Right lobe of liver (tissue), 4 donors: ENCODE results near the gene MMP8.

Experiments used
- CTCF ChIP-seq, 4 donors: fragments of 200-600 bp in 3 of 4; fragments of 450-650 bp in 1 of 4; IDR thresholded peaks; one replicate each; pipeline versions ENCODE4 v1.5.1 to v1.8.0; 2016 to 2022; ENCODE audit warnings: antibody characterized with exemption in 4 of 4, mild to moderate bottlenecking in 2 of 4
- POLR2A ChIP-seq: fragments of 450-650 bp; IDR thresholded peaks from one replicate; pipeline ENCODE4 v1.6.1; 2017; ENCODE audit warnings: antibody characterized with exemption, mild to moderate bottlenecking
- donor health status: DM: no; HTN: no; CAD: no.
- donor health status: DM: no; HTN: no; CAD: no.
- donor health status: DM: no; HTN: yes; CAD: no.

- TF ChIP-seq CTCF (IDR thresholded peaks at IDR 0.05) (no peak), POLR2A (no peak)
These were observed 26.9 kb upstream of the MMP8 start for GRCh38 chr11:102751673-102752072.
